Lung (tissue), 12 donors: ENCODE results near the gene ZNF430. TPM values are rescaled to one million over a fixed set of nuclear protein-coding genes. Genes with fewer than 3 reads are reported as not detected.

Experiments
- ATAC-seq: fragments of 200-7000 bp; cut with Tn5 transposase; one replicate; pipeline ENCODE4 v1.9.1; 2020; ENCODE audit warnings: moderate number of reproducible peaks; ENCODE audit not compliant: insufficient read depth, low FRiP score
- DNase-seq, 3 donors: peaks; one replicate each; pipeline ENCODE4 v3.0.0-alpha.2; 2013 to 2017
- H3K27ac ChIP-seq, 2 donors: one replicate each; pipeline ENCODE4 v1.5.1; 2013; ENCODE audit warnings: mild to moderate bottlenecking in 2 of 2, moderate library complexity in 2 of 2, control low read depth in 1 of 2, inconsistent platforms in 1 of 2, low read depth in 1 of 2, low read length in 1 of 2
- H3K27me3 ChIP-seq, 3 donors: one replicate each; pipeline ENCODE4 v1.5.1; 2013; ENCODE audit warnings: low read length in 2 of 3; ENCODE audit not compliant: control insufficient read depth in 3 of 3, insufficient read depth in 3 of 3
- H3K36me3 ChIP-seq, 4 donors: one replicate each; pipeline ENCODE4 v1.5.1; 2013; ENCODE audit warnings: low read length in 4 of 4, mild to moderate bottlenecking in 1 of 4, moderate library complexity in 1 of 4; ENCODE audit not compliant: control insufficient read depth in 4 of 4, insufficient read depth in 4 of 4
- H3K4me1 ChIP-seq, 5 donors: one replicate each; pipeline ENCODE4 v1.5.1; 2013; ENCODE audit warnings: low read length in 5 of 5, mild to moderate bottlenecking in 2 of 5, moderate library complexity in 1 of 5; ENCODE audit not compliant: control insufficient read depth in 5 of 5, insufficient read depth in 5 of 5
- H3K4me3 ChIP-seq: one replicate; pipeline ENCODE4 v1.5.1; 2013; ENCODE audit warnings: mild to moderate bottlenecking, control low read depth, moderate library complexity
- H3K9ac ChIP-seq, 2 donors: one replicate each; pipeline ENCODE4 v1.5.1; 2013; ENCODE audit warnings: low read length in 2 of 2, control low read depth in 1 of 2; ENCODE audit not compliant: insufficient read depth in 1 of 2
- H3K9me3 ChIP-seq, 4 donors: one replicate each; pipeline ENCODE4 v1.5.1; 2013; ENCODE audit warnings: low read length in 3 of 4, mild to moderate bottlenecking in 1 of 4, moderate library complexity in 1 of 4; ENCODE audit not compliant: control insufficient read depth in 4 of 4, insufficient read depth in 3 of 4
- CTCF ChIP-seq: IDR thresholded peaks from 2 replicates; pipeline ENCODE4 v1.5.1; 2012; ENCODE audit warnings: mild to moderate bottlenecking; ENCODE audit errors: control extremely low read depth, extremely low read depth
- WGBS, 2 donors: extraction: QIAGEN DNeasy Blood & Tissue Kit; methylation state at CpG; one replicate each; pipeline ENCODE4 v1.1.7; 2013; 5-methylcytosine and 5-hydroxymethylcytosine counted together
- polyA plus RNA-seq, 2 donors: library from polyadenylated mRNA; stranded (reverse); fragments of 200-250 nt; gene quantifications; one replicate each; pipeline ENCODE4 v1.2.1, GENCODE V29; 2013
- total RNA-seq, 2 donors: library from RNA; depleted of rRNA in 1 of 2; stranded (reverse); fragments of >200 nt in 1 of 2; gene quantifications; one replicate each; pipeline ENCODE4 v1.2.1, GENCODE V29; 2014 to 2021
- donor health status: control.
- donor health status: control.
- donor health status: Bipolar disorder and iron deficiency.
- donor health status: healthy.
- donor health status: DM: yes; HTN: yes; CAD: no.

Gene ZNF430
- total and polyA plus RNA-seq, 4 donors: 2.8 to 17.2 (median 8.9) TPM

- Histone ChIP-seq H3K9ac (peak overlapping the region in 1 of 2 donors; percentile 13), H3K9me3 (no peaks in the 10 kb centered on the region), H3K4me1 (peaks cover 0 to 11% (median 0%) of the 10 kb centered on the region in 5 donors), H3K27ac (no peak overlapping the region), H3K27me3 (no peaks in the 10 kb centered on the region), H3K36me3 (peaks cover 7 to 13% (median 8%) of the 10 kb centered on the region in 4 donors), H3K4me3 (no peak overlapping the region)
- DNase-seq (no peak), ATAC-seq (no peak)
- no peak for TF ChIP-seq CTCF
- WGBS, 2 donors: 72 to 88% methylated on average over 2 of the region's 2 CpGs
Observed at GRCh38 chr19:21022996-21023395, 2.5 kb downstream of the ZNF430 start.

GRCh38 chr19:21023901-21024300 lies 3.4 kb downstream of the ZNF430 start:
- H3K27me3 ChIP-seq: no peaks in the 10 kb centered on the region
- no peak overlapping the region for H3K9ac ChIP-seq
- no peak overlapping the region for H3K27ac ChIP-seq
- DNase-seq (no peak), ATAC-seq (no peak)
- H3K36me3 ChIP-seq: peaks cover 7 to 13% (median 8%) of the 10 kb centered on the region in 4 donors
- no peak for TF ChIP-seq CTCF
- no peaks in the 10 kb centered on the region for H3K9me3 ChIP-seq
- H3K4me1 ChIP-seq: peaks cover 0 to 15% (median 0%) of the 10 kb centered on the region in 5 donors
- H3K4me3 ChIP-seq: no peak overlapping the region

DNA sequence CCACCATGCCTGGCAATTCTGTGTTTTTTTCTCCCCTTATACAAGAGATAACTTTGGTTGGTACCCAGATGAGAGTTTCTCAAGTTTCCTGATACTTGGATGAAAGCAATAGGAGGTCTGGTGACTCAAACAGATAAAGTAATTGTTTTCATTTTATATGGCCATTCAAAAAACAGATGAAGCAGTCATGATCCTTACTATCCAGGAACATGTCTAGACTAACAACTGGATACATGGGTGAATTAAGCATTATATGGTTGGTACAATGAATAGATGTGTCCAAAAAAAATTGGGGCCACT lies 8.5 kb downstream of the ZNF430 start:
- no peak for ATAC-seq
- H3K4me1 ChIP-seq: peaks cover 0 to 8% (median 0%) of the 10 kb centered on the region in 5 donors
- H3K9me3 ChIP-seq: no peaks in the 10 kb centered on the region
- no peak for DNase-seq
- no peak overlapping the region for H3K4me3 ChIP-seq
- TF ChIP-seq CTCF: no peak
- no peaks in the 10 kb centered on the region for H3K27me3 ChIP-seq
- H3K36me3 ChIP-seq: peaks cover 4 to 12% (median 7%) of the 10 kb centered on the region in 4 donors
- H3K9ac ChIP-seq: no peak overlapping the region
- H3K27ac ChIP-seq: no peak overlapping the region

DNA sequence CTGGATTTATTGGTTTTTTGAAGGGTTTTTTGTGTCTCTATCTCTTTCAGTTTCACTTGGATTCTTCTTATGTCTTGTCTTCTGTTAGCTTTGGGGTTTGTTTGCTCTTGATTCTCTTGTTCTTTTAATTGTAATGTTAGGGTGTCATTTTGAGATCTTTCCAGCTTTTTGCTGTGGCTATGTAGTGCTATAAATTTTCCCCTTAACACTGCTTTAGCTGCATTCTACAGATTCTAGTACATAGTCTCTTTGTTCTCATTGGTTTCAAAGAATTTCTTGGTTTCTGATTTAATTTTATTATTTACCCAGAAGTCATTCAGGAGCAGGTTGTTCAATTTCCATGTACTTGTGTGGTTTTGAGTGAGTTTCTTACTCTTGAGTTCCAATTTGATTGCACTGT lies 24.6 kb downstream of the ZNF430 start:
- ATAC-seq (no peak), DNase-seq (no peak)
- TF ChIP-seq CTCF: no peak
- Histone ChIP-seq H3K27ac (no peak overlapping the region), H3K4me1 (no peaks in the 10 kb centered on the region), H3K9ac (no peak overlapping the region), H3K4me3 (no peak overlapping the region), H3K36me3 (peaks cover 5 to 38% (median 24%) of the 10 kb centered on the region in 4 donors), H3K27me3 (no peaks in the 10 kb centered on the region), H3K9me3 (peaks cover 2 to 19% (median 10%) of the 10 kb centered on the region in 4 donors)
